Gastrocnemius medialis (tissue), 4 donors: ENCODE measurements around the gene ACTL7B. TPM values are rescaled to one million over a fixed set of nuclear protein-coding genes. Genes with fewer than 3 reads are reported as not detected.

ENCODE experiments used
- ATAC-seq, 2 donors: fragments of 150-250 bp; one replicate each; pipeline ENCODE4 v1.9.1; 2016
- DNase-seq, 2 donors: peaks; one replicate each; pipeline ENCODE4 v3.0.0-alpha.2; 2019
- H3K27ac ChIP-seq, 4 donors: fragments of 200-600 bp; sonication (generic); 1 replicate in 1 of 4; 2 replicates in 3 of 4; pipeline ENCODE4 v1.5.1; 2016 to 2018; ENCODE audit warnings: mild to moderate bottlenecking in 2 of 4, moderate library complexity in 1 of 4
- H3K27me3 ChIP-seq, 3 donors: fragments of 200-600 bp; sonication (generic) in 2 of 3; 1 replicate in 1 of 3; 2 replicates in 2 of 3; pipeline versions ENCODE4 v1.5.1 to v1.6.0; 2016 to 2019; ENCODE audit warnings: mild to moderate bottlenecking in 1 of 3, moderate library complexity in 1 of 3
- H3K36me3 ChIP-seq, 2 donors: fragments of 200-600 bp; sonication (generic) in 1 of 2; one replicate each; pipeline ENCODE4 v1.5.1; 2017 to 2018
- H3K4me1 ChIP-seq, 2 donors: fragments of 200-600 bp; sonication (generic) in 1 of 2; one replicate each; pipeline ENCODE4 v1.5.1; 2016 to 2017; ENCODE audit warnings: mild to moderate bottlenecking in 2 of 2
- H3K4me3 ChIP-seq, 4 donors: fragments of 200-600 bp; sonication (generic) in 3 of 4; 1 replicate in 1 of 4; 2 replicates in 3 of 4; pipeline ENCODE4 v1.5.1; 2016 to 2019; ENCODE audit warnings: mild to moderate bottlenecking in 2 of 4
- H3K9me3 ChIP-seq, 3 donors: fragments of 200-600 bp; sonication (generic) in 2 of 3; 1 replicate in 1 of 3; 2 replicates in 2 of 3; pipeline ENCODE4 v1.5.1; 2016 to 2019
- POLR2A ChIP-seq, 2 donors: fragments of 450-650 bp; IDR thresholded peaks; one replicate each; pipeline ENCODE4 v1.6.1; 2017; ENCODE audit warnings: antibody characterized with exemption in 2 of 2, mild to moderate bottlenecking in 2 of 2, moderate library complexity in 2 of 2
- in situ Hi-C, 4 donors: fragments of 200-750 bp; cut with MboI; loops; one replicate each; pipeline versions ENCODE4 v1.15.0 to v1.8.0; 2017; ENCODE audit warnings: low sequenced_read_pairs in 4 of 4
- intact Hi-C: fragments of 100-400 bp; cut with DNase I; formaldehyde crosslinking; loops from one replicate; pipeline ENCODE4 v1.15.1; 2023; ENCODE audit warnings: low total_unique reads
- total RNA-seq, 4 donors: library from RNA; depleted of rRNA; stranded (reverse); fragments of >200 nt; gene quantifications; one replicate each; pipeline versions ENCODE4 v1.1.0 to v1.2.3, GENCODE V29; 2016
- TF ChIP-seq, protein P1 (sequence below), 5 experiments: fragments of 450-650 bp in 3 of 5; fragments of 200-600 bp in 2 of 5; sonication (generic) in 2 of 5; IDR thresholded peaks in 4 of 5; conservative IDR thresholded peaks in 1 of 5; 1 replicate in 4 of 5; 2 replicates in 1 of 5; pipeline ENCODE4 v1.5.1; 2016 to 2019; ENCODE audit warnings: antibody characterized with exemption in 5 of 5, mild to moderate bottlenecking in 3 of 5, moderate library complexity in 3 of 5

Gene ACTL7B
- total RNA-seq, 4 donors from 2014 or later: not detected

- in situ Hi-C loops: no loop called here
- intact Hi-C loops: no loop called here
- no peak for TF ChIP-seq POLR2A (IDR thresholded peaks at IDR 0.05)
- TF ChIP-seq, protein P1, sequence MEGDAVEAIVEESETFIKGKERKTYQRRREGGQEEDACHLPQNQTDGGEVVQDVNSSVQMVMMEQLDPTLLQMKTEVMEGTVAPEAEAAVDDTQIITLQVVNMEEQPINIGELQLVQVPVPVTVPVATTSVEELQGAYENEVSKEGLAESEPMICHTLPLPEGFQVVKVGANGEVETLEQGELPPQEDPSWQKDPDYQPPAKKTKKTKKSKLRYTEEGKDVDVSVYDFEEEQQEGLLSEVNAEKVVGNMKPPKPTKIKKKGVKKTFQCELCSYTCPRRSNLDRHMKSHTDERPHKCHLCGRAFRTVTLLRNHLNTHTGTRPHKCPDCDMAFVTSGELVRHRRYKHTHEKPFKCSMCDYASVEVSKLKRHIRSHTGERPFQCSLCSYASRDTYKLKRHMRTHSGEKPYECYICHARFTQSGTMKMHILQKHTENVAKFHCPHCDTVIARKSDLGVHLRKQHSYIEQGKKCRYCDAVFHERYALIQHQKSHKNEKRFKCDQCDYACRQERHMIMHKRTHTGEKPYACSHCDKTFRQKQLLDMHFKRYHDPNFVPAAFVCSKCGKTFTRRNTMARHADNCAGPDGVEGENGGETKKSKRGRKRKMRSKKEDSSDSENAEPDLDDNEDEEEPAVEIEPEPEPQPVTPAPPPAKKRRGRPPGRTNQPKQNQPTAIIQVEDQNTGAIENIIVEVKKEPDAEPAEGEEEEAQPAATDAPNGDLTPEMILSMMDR (IDR thresholded peaks at IDR 0.05 in 4 of 5, conservative IDR thresholded peaks at IDR 0.05 in 1 of 5): no peak
- Histone ChIP-seq H3K9me3 (no peaks in the 10 kb centered on the region), H3K4me1 (no peaks in the 10 kb centered on the region), H3K27me3 (no peaks in the 10 kb centered on the region), H3K4me3 (no peak overlapping the region), H3K36me3 (no peaks in the 10 kb centered on the region), H3K27ac (no peak overlapping the region)
- no peak for ATAC-seq
- DNase-seq: no peak
Observed at GRCh38 chr9:108812396-108813025, 43.3 kb downstream of the ACTL7B start.

DNA sequence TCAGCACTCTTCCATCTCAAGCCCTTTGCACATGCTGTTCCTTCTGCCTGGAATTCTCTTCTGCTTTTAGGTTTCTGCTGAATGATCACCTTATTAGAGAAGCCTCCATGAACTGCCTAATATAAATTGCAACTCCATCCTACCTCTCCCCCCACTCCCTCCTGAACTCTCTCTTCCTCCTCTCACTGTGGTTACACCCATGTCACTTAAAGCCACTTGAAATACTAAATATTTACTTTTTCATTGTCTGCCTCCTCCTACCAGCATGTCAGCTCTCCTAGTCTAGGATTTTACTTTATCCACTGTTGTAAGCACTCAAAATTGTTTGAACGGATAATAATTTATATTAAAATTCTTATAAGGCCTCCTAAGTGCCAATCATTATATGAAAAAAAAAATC is 43.8 kb downstream of the ACTL7B start:
- TF ChIP-seq, protein P1 (IDR thresholded peaks at IDR 0.05 in 4 of 5, conservative IDR thresholded peaks at IDR 0.05 in 1 of 5): no peak
- TF ChIP-seq POLR2A (IDR thresholded peaks at IDR 0.05): no peak
- no peak for DNase-seq
- no peaks in the 10 kb centered on the region for H3K4me1 ChIP-seq
- ATAC-seq: no peak
- no peak overlapping the region for H3K27ac ChIP-seq
- H3K4me3 ChIP-seq: no peak overlapping the region
- H3K27me3 ChIP-seq: no peaks in the 10 kb centered on the region
- H3K36me3 ChIP-seq: no peaks in the 10 kb centered on the region
- H3K9me3 ChIP-seq: no peaks in the 10 kb centered on the region
- in situ Hi-C loops (no loop called here), intact Hi-C loops (no loop called here)

DNA sequence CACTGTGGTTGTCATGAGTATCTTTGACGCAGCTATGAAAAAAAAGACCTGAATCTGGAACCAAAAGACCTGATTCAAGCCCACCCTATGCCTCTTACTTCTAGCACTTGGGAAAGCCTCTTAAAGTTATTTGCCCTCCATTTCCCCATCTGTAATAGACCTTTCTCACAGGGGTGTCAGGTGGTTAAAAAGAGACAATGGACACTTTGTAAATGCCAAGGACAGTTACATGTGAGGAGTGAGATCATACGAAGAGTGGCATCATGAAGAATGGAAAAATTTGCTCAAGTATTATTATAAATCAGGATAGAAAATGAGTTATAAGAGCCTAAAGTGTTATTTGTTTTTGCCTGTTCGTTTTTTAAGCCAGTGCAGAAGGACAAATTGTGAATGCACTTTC is 46.5 kb downstream of the ACTL7B start:
- no peak overlapping the region for H3K4me3 ChIP-seq
- no peaks in the 10 kb centered on the region for H3K9me3 ChIP-seq
- no peak overlapping the region for H3K27ac ChIP-seq
- no peak for TF ChIP-seq POLR2A (IDR thresholded peaks at IDR 0.05)
- TF ChIP-seq, protein P1 (IDR thresholded peaks at IDR 0.05 in 4 of 5, conservative IDR thresholded peaks at IDR 0.05 in 1 of 5): no peak
- ATAC-seq: no peak
- intact Hi-C loops: no loop called here
- DNase-seq: no peak
- in situ Hi-C loops: no loop called here
- H3K4me1 ChIP-seq: no peaks in the 10 kb centered on the region
- no peaks in the 10 kb centered on the region for H3K27me3 ChIP-seq
- H3K36me3 ChIP-seq: no peaks in the 10 kb centered on the region

Other genes starting within 250 kb of the ACTL7B start
- not detected for gene ACTL7A, start 6.3 kb upstream of the ACTL7B start, total RNA-seq
- 10 to 100 TPM in 3 of 4 donors, 1 to 10 TPM in 1; 9.4 to 24.3 (median 13.5) TPM for gene ELP1, start 78.1 kb upstream of the ACTL7B start, total RNA-seq
- gene ABITRAM, start 78.4 kb upstream of the ACTL7B start, total RNA-seq: 10 to 100 TPM in 1 of 4 donors, 1 to 10 TPM in 3; 7.5 to 10.9 (median 8.1) TPM
- 10 to 100 TPM; 17.8 to 75.4 (median 44.8) TPM for gene CTNNAL1, start 157.5 kb upstream of the ACTL7B start, total RNA-seq